GM18870 (cell line): ENCODE measurements around the gene FCER1A.
"Not testable (repeated sequence)": the region's sequence is repeated elsewhere in the genome, so short reads cannot be mapped to it uniquely, and the experiment has no call there.

Source experiments
- ATAC-seq: cut with Tn5 transposase; IDR thresholded peaks from one replicate; pipeline ENCODE4 v1.9.1; 2021; ENCODE audit warnings: moderate library complexity; ENCODE audit not compliant: unreplicated experiment

Gene FCER1A

GRCh38 chr1:159349374-159349773, 47.2 kb downstream of the FCER1A start:
- ATAC-seq, result not testable (repeated sequence)

- no peak for ATAC-seq
Observed at GRCh38 chr1:159352436-159352835, 50.3 kb downstream of the FCER1A start.
